HepG2 (cell line): ENCODE measurements around the gene RTF1. TPM values are rescaled to one million over a fixed set of nuclear protein-coding genes. Genes with fewer than 3 reads are reported as not detected.

Source experiments
- ATAC-seq: fragments of 200-7000 bp; cut with Tn5 transposase; 3 replicates; pipeline ENCODE4 v1.9.1; 2020; ENCODE audit warnings: mild to moderate bottlenecking, moderate library complexity
- Bru-seq: library from RNA; stranded (reverse); fragments of 400-500 nt; gene quantifications from one replicate; lab custom pipeline; 2021; lab: Mats Ljungman, UMichigan
- BruChase-seq, 2 experiments: library from RNA; stranded (reverse); fragments of 400-500 nt; gene quantifications; one replicate each; lab custom pipeline; 2021; lab: Mats Ljungman, UMichigan
- BruUV-seq: library from RNA; stranded (reverse); fragments of 400-500 nt; replicated peaks from 2 replicates; lab custom pipeline; 2021; lab: Mats Ljungman, UMichigan
- CTCF ChIA-PET: fragments of 300-600 bp; formaldehyde crosslinking; extraction: SDS; loops from one replicate; lab custom pipeline; 2021; ENCODE audit warnings: low total read pairs, inconsistent platforms, low intra/inter-chr PET ratio; lab: Yijun Ruan, JAX
- POLR2A ChIA-PET: fragments of 350-600 bp; sonication (Branson Sonifier 250); formaldehyde crosslinking; loops from one replicate; lab custom pipeline; 2020; ENCODE audit warnings: antibody characterized with exemption, inconsistent platforms; lab: Yijun Ruan, JAX
- DNase-seq: peaks from one replicate; pipeline ENCODE4 v3.0.0-alpha.2; 2015; ENCODE audit warnings: low spot score
- FAIRE-seq: peaks from 3 replicates; lab custom pipeline; 2011; peaks lifted over from hg19 to GRCh38; lab: Jason Lieb, UNC
- H2AFZ ChIP-seq: one replicate; pipeline ENCODE4 v1.6.1; 2011; ENCODE audit warnings: low read length, inconsistent platforms
- H3K27ac ChIP-seq: fragments of 300-600 bp; 3 replicates; pipeline ENCODE4 v1.8.0; 2011; ENCODE audit warnings: mixed run types, mild to moderate bottlenecking, mixed read lengths, low read length, inconsistent platforms; ENCODE audit not compliant: insufficient read depth; ENCODE audit errors: extremely low read length
- H3K27me3 ChIP-seq, 2 experiments: fragments of 200-600 bp in 1 of 2; 2 replicates in 1 of 2; 3 replicates in 1 of 2; pipeline versions ENCODE4 v1.6.0 to v1.8.0; 2011; ENCODE audit warnings: low read length in 2 of 2, mild to moderate bottlenecking in 2 of 2, moderate library complexity in 2 of 2, inconsistent platforms in 1 of 2; ENCODE audit not compliant: insufficient read depth in 2 of 2, control insufficient read depth in 1 of 2
- H3K36me3 ChIP-seq, 2 experiments: fragments of 200-600 bp in 1 of 2; replicated peaks in 1 of 2; 2 replicates in 1 of 2; 3 replicates in 1 of 2; pipeline versions ENCODE4 v1.5.1 to v1.8.0; 2011; ENCODE audit warnings: low read length in 2 of 2, inconsistent platforms in 1 of 2; ENCODE audit not compliant: insufficient read depth in 2 of 2, control insufficient read depth in 1 of 2
- H3K4me1 ChIP-seq: 2 replicates; pipeline ENCODE4 v1.5.1; 2012; ENCODE audit warnings: low read length, inconsistent platforms; ENCODE audit not compliant: insufficient read depth
- H3K4me2 ChIP-seq: 2 replicates; pipeline ENCODE4 v1.6.0; 2011; ENCODE audit warnings: low read depth, low read length, inconsistent platforms
- H3K4me3 ChIP-seq, 3 experiments: fragments of 200-600 bp in 1 of 3; sonication (generic), shearing (Covaris generic) in 1 of 3; replicated peaks in 1 of 3; 2 replicates each; pipeline ENCODE4 v1.5.1; 2011 to 2016; ENCODE audit warnings: low read length in 3 of 3, inconsistent platforms in 2 of 3, low read depth in 2 of 3, mild to moderate bottlenecking in 2 of 3, control low read depth in 1 of 3, mixed read lengths in 1 of 3; ENCODE audit not compliant: insufficient read depth in 1 of 3
- H3K79me2 ChIP-seq: one replicate; pipeline ENCODE4 v1.6.1; 2011; ENCODE audit warnings: low read length, inconsistent platforms; ENCODE audit not compliant: insufficient read depth
- H3K9ac ChIP-seq: 2 replicates; pipeline ENCODE4 v1.6.0; 2011; ENCODE audit warnings: mild to moderate bottlenecking, low read depth, low read length, inconsistent platforms; ENCODE audit not compliant: insufficient read depth
- H3K9me3 ChIP-seq: 2 replicates; pipeline ENCODE4 v1.5.1; 2012; ENCODE audit warnings: mild to moderate bottlenecking, low read length
- H4K20me1 ChIP-seq: 2 replicates; pipeline ENCODE4 v1.6.0; 2011; ENCODE audit warnings: inconsistent platforms, mild to moderate bottlenecking, low read length, moderate library complexity; ENCODE audit not compliant: insufficient read depth
- GRHL1 ChIP-seq: sonication (generic); formaldehyde crosslinking; conservative IDR thresholded peaks from 2 replicates; pipeline ENCODE4 v1.8.0; 2022; ENCODE audit warnings: missing genetic modification reagents
- HMG20A ChIP-seq: IDR thresholded peaks from 2 replicates; pipeline ENCODE4 v1.6.1; 2016; ENCODE audit warnings: borderline replicate concordance
- MTA1 ChIP-seq: sonication (generic); formaldehyde crosslinking; IDR thresholded peaks from 2 replicates; pipeline ENCODE4 v1.4.0; 2020; ENCODE audit warnings: missing genetic modification reagents, mild to moderate bottlenecking, borderline replicate concordance
- NR2C2 ChIP-seq: sonication (generic); formaldehyde crosslinking; IDR thresholded peaks from 2 replicates; pipeline ENCODE4 v1.4.0; 2020; ENCODE audit warnings: missing genetic modification reagents, mild to moderate bottlenecking, moderate library complexity, borderline replicate concordance
- ZNF615 ChIP-seq: sonication (generic); formaldehyde crosslinking; IDR thresholded peaks from 2 replicates; pipeline ENCODE4 v1.5.0; 2020; ENCODE audit warnings: mild to moderate bottlenecking, missing genetic modification reagents, borderline replicate concordance
- WGBS: methylation state at CpG from one replicate; pipeline ENCODE4 v1.1.6; 2017; ENCODE audit warnings: low lambda C conversion rate; 5-methylcytosine and 5-hydroxymethylcytosine counted together
- in situ Hi-C: cut with HindIII; loops from 2 replicates; pipeline ENCODE4 v1.10.0; 2017; ENCODE audit warnings: low pct_unique_long_range_greater_than_20kb; ENCODE audit not compliant: extremely low pct_ligation_motif_present
- intact Hi-C: fragments of 100-400 bp; cut with micrococcal nuclease; formaldehyde crosslinking; loops from one replicate; pipeline ENCODE4 v1.10.0; 2022; ENCODE audit not compliant: unreplicated experiment
- long read RNA-seq, 2 experiments: library from RNA in 1 of 2; library from polyadenylated mRNA in 1 of 2; stranded (forward) in 1 of 2; unstranded in 1 of 2; transcript quantifications; one replicate each; pipeline ENCODE4 v2.0.0, GENCODE V29; 2019 to 2022
- polyA minus RNA-seq, 3 experiments: library from RNA; depleted of rRNA, polyadenylated mRNA; stranded (reverse); fragments of >200 nt; gene quantifications; 2 replicates each; pipeline ENCODE4 v1.2.3, GENCODE V29; 2011; ENCODE audit warnings: low replicate concordance in 1 of 3
- polyA plus RNA-seq, 8 experiments: library from polyadenylated mRNA; depleted of rRNA in 3 of 8; stranded (reverse) in 7 of 8; unstranded in 1 of 8; fragments of >200 nt; fragmentation: Illumina TruSeq in 4 of 8; extraction: Trizol in 4 of 8; gene quantifications; 2 replicates each; pipeline versions ENCODE4 v1.2.1 to v1.2.3, GENCODE V29; 2011 to 2016; ENCODE audit warnings: low read depth in 4 of 8, missing spikeins in 1 of 8, mixed read lengths in 1 of 8; ENCODE audit not compliant: insufficient read depth in 1 of 8
- total RNA-seq, 5 experiments: library from RNA; depleted of rRNA; stranded (reverse); fragments of >200 nt; fragmentation: Illumina TruSeq; extraction: Trizol; gene quantifications; 2 replicates each; pipeline ENCODE4 v1.2.3, GENCODE V29; 2016; ENCODE audit warnings: low read depth in 1 of 5
- TF ChIP-seq, protein P1 (sequence below): sonication (generic); formaldehyde crosslinking; IDR thresholded peaks from 2 replicates; pipeline ENCODE4 v1.5.1; 2020; ENCODE audit warnings: missing genetic modification reagents, mild to moderate bottlenecking, borderline replicate concordance
- TF ChIP-seq, protein P2 (sequence below): IDR thresholded peaks from 2 replicates; pipeline ENCODE4 v1.6.1; 2016; ENCODE audit warnings: missing compliant biosample characterization, missing genetic modification reagents, borderline replicate concordance

The RTF1 gene
- total RNA-seq (2016; rRNA removed; fragmentation: Illumina TruSeq; extraction: Trizol), result 17.9 and 22.0 TPM in 2 replicates
- total RNA-seq (2016; cell fraction: cytosol; rRNA removed; fragmentation: Illumina TruSeq; extraction: Trizol; ENCODE audit: low read depth), result 10.3 and 10.6 TPM in 2 replicates
- total RNA-seq (2016; cell fraction: insoluble cytoplasmic fraction; rRNA removed; fragmentation: Illumina TruSeq; extraction: Trizol), result 19.3 and 20.7 TPM in 2 replicates
- 7.2 and 8.9 TPM in 2 replicates for total RNA-seq (2016; cell fraction: membrane; rRNA removed; fragmentation: Illumina TruSeq; extraction: Trizol)
- 16.0 and 18.0 TPM in 2 replicates for total RNA-seq (2016; cell fraction: nucleus; rRNA removed; fragmentation: Illumina TruSeq; extraction: Trizol)
- polyA plus RNA-seq (2011; rRNA removed), result 13.6 and 13.9 TPM in 2 replicates
- polyA plus RNA-seq (2011; cell fraction: cytosol; rRNA removed), result 7.8 and 10.1 TPM in 2 replicates
- polyA plus RNA-seq (2011; cell fraction: nucleus; rRNA removed), result 6.0 and 10.8 TPM in 2 replicates
- 10.5 and 14.7 TPM in 2 replicates for polyA plus RNA-seq (2012)
- 0.95 and 1.3 TPM in 2 replicates for polyA plus RNA-seq (2016; cell fraction: cytosol; fragmentation: Illumina TruSeq; extraction: Trizol; ENCODE audit: low read depth)
- 26.5 and 29.3 TPM in 2 replicates for polyA plus RNA-seq (2016; cell fraction: insoluble cytoplasmic fraction; fragmentation: Illumina TruSeq; extraction: Trizol; ENCODE audit: low read depth)
- polyA plus RNA-seq (2016; cell fraction: membrane; fragmentation: Illumina TruSeq; extraction: Trizol; ENCODE audit: low read depth), result 3.7 and 5.0 TPM in 2 replicates
- 26.0 and 36.3 TPM in 2 replicates for polyA plus RNA-seq (2016; cell fraction: nucleus; fragmentation: Illumina TruSeq; extraction: Trizol; ENCODE audit: insufficient read depth, low read depth)
- 8.0 and 26.1 TPM in 2 replicates for polyA minus RNA-seq (2011; rRNA and poly(A)+ RNA removed; ENCODE audit: low replicate concordance)
- 10.1 and 12.2 TPM in 2 replicates for polyA minus RNA-seq (2011; cell fraction: cytosol; rRNA and poly(A)+ RNA removed)
- polyA minus RNA-seq (2011; cell fraction: nucleus; rRNA and poly(A)+ RNA removed), result 13.1 and 14.5 TPM in 2 replicates
- Bru-seq, nascent RNA, result percentile 66 among the genes with signal in this experiment
- BruChase-seq, experiment 1, labeled RNA remaining after a 6-hour chase, result percentile 82 among the genes with signal in this experiment
- BruChase-seq, experiment 2, labeled RNA remaining after a 2-hour chase, result percentile 77 among the genes with signal in this experiment
- long read RNA-seq, experiment 1, full-length matches to known transcripts, result 2 of 54 reads
- long read RNA-seq, experiment 1, partial matches to known transcripts, result 45 of 54 reads
- long read RNA-seq, experiment 1, other reads (novel, unspliced or antisense), result 7 of 54 reads
- long read RNA-seq, experiment 2, partial matches to known transcripts, result 6 of 24 reads
- long read RNA-seq, experiment 2, other reads (novel, unspliced or antisense), result 18 of 24 reads

DNA sequence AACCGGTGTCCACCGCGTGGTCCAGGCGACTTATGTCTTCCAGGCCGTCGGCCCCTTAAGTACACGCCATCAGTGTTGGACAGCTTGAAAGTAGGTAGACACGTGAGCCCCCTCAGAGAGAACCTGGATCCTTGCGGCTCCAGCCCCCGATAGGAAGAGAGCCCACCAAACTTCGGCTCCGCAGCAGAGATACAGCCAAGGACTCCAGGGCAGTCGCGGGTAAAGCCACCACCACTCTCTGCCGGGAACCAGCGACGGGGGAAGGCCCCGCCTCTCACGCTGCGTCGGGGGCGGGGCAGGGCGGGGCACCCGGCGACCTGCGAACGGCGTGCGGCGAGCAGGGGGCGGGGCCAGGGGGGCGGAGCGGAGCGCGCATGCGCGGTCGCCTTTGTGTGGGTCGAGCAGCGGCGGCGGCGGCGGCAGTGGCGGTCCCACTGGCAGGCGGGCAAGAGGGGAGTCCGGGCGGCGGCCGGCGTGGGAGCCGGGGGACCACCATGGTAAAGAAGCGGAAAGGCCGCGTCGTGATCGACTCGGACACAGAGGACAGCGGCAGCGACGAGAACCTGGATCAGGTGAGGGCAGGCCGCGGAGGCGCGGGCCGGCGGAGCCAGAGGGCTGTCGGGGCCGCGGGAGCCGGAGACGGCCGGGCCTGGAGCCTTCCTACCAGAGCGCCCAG, at the start of gene RTF1:
Gene RTF1 (plus strand): TSS at position 354 of the 676 bp plus-strand sequence. CDS start 21 bp downstream, at position 375.
- peak; percentile 90 for ATAC-seq
- Histone ChIP-seq H3K36me3 (no peaks in the 10 kb centered on the region), H2AFZ (peak within 1 kb of the TSS; percentile 25), H4K20me1 (peaks cover 15% of the 10 kb centered on the region), H3K9ac (peak within 1 kb of the TSS; percentile 94), H3K4me2 (peak within 1 kb of the TSS; percentile 82), H3K4me1 (peaks cover 42% of the 10 kb centered on the region), H3K27me3 (no peaks in the 10 kb centered on the region; a peak in 1 of 5 replicates), H3K27ac (peak within 1 kb of the TSS; percentile 77), H3K79me2 (peaks cover 48% of the 10 kb centered on the region), H3K4me3 (peak within 1 kb of the TSS; percentile 79 to 98 (median 92)), H3K9me3 (no peaks in the 10 kb centered on the region)
- CTCF ChIA-PET, result no interaction called here
- intact Hi-C loops (no loop called here), in situ Hi-C loops (no loop called here)
- no TSS peak for BruUV-seq
- peak; percentile 78 for DNase-seq
- POLR2A ChIA-PET, result interaction anchor here (1.5 kb wide), 1 partner anchor 13 kb away, joined by 4 read pairs; no protein-coding TSS in a partner anchor
- no peak for FAIRE-seq
- 1% methylated on average over 15 of the region's 74 CpGs for WGBS
- TF ChIP-seq, protein P1, sequence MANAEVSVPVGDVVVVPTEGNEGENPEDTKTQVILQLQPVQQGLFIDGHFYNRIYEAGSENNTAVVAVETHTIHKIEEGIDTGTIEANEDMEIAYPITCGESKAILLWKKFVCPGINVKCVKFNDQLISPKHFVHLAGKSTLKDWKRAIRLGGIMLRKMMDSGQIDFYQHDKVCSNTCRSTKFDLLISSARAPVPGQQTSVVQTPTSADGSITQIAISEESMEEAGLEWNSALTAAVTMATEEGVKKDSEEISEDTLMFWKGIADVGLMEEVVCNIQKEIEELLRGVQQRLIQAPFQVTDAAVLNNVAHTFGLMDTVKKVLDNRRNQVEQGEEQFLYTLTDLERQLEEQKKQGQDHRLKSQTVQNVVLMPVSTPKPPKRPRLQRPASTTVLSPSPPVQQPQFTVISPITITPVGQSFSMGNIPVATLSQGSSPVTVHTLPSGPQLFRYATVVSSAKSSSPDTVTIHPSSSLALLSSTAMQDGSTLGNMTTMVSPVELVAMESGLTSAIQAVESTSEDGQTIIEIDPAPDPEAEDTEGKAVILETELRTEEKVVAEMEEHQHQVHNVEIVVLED (CRISPR knock-in tag), result peak; percentile 94
- TF ChIP-seq NR2C2 (peak; percentile 35; the same call in 1 of the 2 replicates), HMG20A (CRISPR knock-in tag) (no peak), ZNF615 (CRISPR knock-in tag) (no peak), MTA1 (CRISPR knock-in tag) (no peak), GRHL1 (no peak)
- TF ChIP-seq, protein P2, sequence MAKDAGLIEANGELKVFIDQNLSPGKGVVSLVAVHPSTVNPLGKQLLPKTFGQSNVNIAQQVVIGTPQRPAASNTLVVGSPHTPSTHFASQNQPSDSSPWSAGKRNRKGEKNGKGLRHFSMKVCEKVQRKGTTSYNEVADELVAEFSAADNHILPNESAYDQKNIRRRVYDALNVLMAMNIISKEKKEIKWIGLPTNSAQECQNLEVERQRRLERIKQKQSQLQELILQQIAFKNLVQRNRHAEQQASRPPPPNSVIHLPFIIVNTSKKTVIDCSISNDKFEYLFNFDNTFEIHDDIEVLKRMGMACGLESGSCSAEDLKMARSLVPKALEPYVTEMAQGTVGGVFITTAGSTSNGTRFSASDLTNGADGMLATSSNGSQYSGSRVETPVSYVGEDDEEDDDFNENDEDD (CRISPR knock-in tag), result no peak
